Ovary (tissue), 3 donors: ENCODE data around the gene TCF7L1.

Experiments used
- CTCF ChIP-seq, 3 donors: fragments of 450-650 bp in 2 of 3; fragments of 200-600 bp in 1 of 3; IDR thresholded peaks; one replicate each; pipeline versions ENCODE4 v1.5.1 to v1.8.0; 2016 to 2022; ENCODE audit warnings: antibody characterized with exemption in 3 of 3, mild to moderate bottlenecking in 1 of 3
- POLR2A ChIP-seq: fragments of 450-650 bp; IDR thresholded peaks from one replicate; pipeline ENCODE4 v1.6.1; 2017; ENCODE audit warnings: antibody characterized with exemption, mild to moderate bottlenecking, moderate library complexity
- donor health status: DM: no; HTN: no; CAD: no.

GRCh38 chr2:85167479-85167878 lies 34.3 kb downstream of the TCF7L1 start:
- TF ChIP-seq CTCF (IDR thresholded peaks at IDR 0.05) (no peak), POLR2A (no peak)
